Cardiac muscle cell (in vitro differentiated cells and primary cell): ENCODE measurements around the gene DSCAML1. TPM values are rescaled to one million over a fixed set of nuclear protein-coding genes. Genes with fewer than 3 reads are reported as not detected.

Experiments
- DNase-seq, 2 donors: peaks; one replicate each; pipeline versions ENCODE4 v3.0.0 to v3.0.0-alpha.2; 2010 to 2017; ENCODE audit warnings: low read depth in 1 of 2, low spot score in 1 of 2
- H3K27ac ChIP-seq: fragments of 200-600 bp; sonication (generic); 2 replicates; pipeline ENCODE4 v1.5.1; 2016
- H3K27me3 ChIP-seq: fragments of 200-600 bp; sonication (generic); 2 replicates; pipeline ENCODE4 v1.6.0; 2016; ENCODE audit warnings: control low read depth
- H3K36me3 ChIP-seq: fragments of 200-600 bp; sonication (generic); 2 replicates; pipeline ENCODE4 v1.5.1; 2016; ENCODE audit warnings: control low read depth
- H3K4me1 ChIP-seq: fragments of 200-600 bp; sonication (generic); 2 replicates; pipeline ENCODE4 v1.8.1; 2017; ENCODE audit warnings: low read depth, mild to moderate bottlenecking, mixed run types
- H3K4me3 ChIP-seq: fragments of 200-600 bp; sonication (generic); 2 replicates; pipeline ENCODE4 v1.5.1; 2016; ENCODE audit warnings: mild to moderate bottlenecking
- H3K9me3 ChIP-seq: fragments of 200-600 bp; sonication (generic); 2 replicates; pipeline ENCODE4 v1.5.1; 2017; ENCODE audit warnings: low read depth, mild to moderate bottlenecking, control low read depth
- polyA plus RNA-seq: library from polyadenylated mRNA; unstranded; fragments of >200 nt; fragmentation: Nextera tagmentation; extraction: Ambion mirVana; gene quantifications from 2 replicates; pipeline ENCODE4 v1.2.1, GENCODE V29; 2016
- total RNA-seq: library from RNA; depleted of rRNA; stranded (reverse); fragments of >200 nt; gene quantifications from 2 replicates; pipeline ENCODE4 v1.2.3, GENCODE V29; 2016
- TF ChIP-seq, protein P1 (sequence below): IDR thresholded peaks from 2 replicates; pipeline ENCODE4 v1.5.1; 2012; ENCODE audit warnings: low read depth, mild to moderate bottlenecking, low read length

The DSCAML1 gene
- total and polyA plus RNA-seq, 2 experiments from 2014 or later, result 1.8 TPM; not detected in 1

GRCh38 chr11:117613521-117613920, 183.5 kb downstream of the DSCAML1 start:
- H3K4me1 ChIP-seq, result peaks cover 6% of the 10 kb centered on the region

GRCh38 chr11:117612177-117612576, 184.8 kb downstream of the DSCAML1 start:
- H3K9me3 ChIP-seq, result no peaks in the 10 kb centered on the region
- no peaks in the 10 kb centered on the region for H3K36me3 ChIP-seq
- no peak overlapping the region for H3K4me3 ChIP-seq
- TF ChIP-seq, protein P1, sequence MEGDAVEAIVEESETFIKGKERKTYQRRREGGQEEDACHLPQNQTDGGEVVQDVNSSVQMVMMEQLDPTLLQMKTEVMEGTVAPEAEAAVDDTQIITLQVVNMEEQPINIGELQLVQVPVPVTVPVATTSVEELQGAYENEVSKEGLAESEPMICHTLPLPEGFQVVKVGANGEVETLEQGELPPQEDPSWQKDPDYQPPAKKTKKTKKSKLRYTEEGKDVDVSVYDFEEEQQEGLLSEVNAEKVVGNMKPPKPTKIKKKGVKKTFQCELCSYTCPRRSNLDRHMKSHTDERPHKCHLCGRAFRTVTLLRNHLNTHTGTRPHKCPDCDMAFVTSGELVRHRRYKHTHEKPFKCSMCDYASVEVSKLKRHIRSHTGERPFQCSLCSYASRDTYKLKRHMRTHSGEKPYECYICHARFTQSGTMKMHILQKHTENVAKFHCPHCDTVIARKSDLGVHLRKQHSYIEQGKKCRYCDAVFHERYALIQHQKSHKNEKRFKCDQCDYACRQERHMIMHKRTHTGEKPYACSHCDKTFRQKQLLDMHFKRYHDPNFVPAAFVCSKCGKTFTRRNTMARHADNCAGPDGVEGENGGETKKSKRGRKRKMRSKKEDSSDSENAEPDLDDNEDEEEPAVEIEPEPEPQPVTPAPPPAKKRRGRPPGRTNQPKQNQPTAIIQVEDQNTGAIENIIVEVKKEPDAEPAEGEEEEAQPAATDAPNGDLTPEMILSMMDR, result no peak
- peaks cover 6% of the 10 kb centered on the region for H3K4me1 ChIP-seq
- DNase-seq, result no peak
- no peaks in the 10 kb centered on the region for H3K27me3 ChIP-seq
- H3K27ac ChIP-seq, result no peak overlapping the region

More at GRCh38 chr11:117613521-117613920, 183.5 kb downstream of the DSCAML1 start:
- H3K36me3 ChIP-seq, result no peaks in the 10 kb centered on the region
- H3K9me3 ChIP-seq, result no peaks in the 10 kb centered on the region
- no peak overlapping the region for H3K27ac ChIP-seq
- no peak for DNase-seq
- TF ChIP-seq, protein P1, result no peak
- H3K4me3 ChIP-seq, result no peak overlapping the region
- H3K27me3 ChIP-seq, result no peaks in the 10 kb centered on the region

DNA sequence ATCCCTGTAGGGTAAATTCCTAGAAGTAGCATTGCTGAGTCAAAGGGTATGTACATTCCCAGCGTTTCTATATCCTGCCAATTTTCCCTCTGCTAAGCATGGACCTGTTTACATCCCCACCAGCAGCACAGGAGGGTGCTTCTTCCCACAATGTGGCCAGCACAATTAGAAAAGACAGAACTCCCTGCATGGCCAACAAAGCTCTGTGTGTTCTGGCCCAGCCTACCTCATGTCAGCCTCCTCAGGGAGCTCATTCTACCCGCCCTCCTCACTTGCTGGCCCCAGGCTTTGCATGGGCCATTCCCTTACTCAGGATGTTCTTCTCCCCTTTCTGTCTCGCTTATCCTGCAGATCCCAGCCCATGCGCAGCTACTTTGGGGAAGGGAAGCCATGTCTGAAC, 186.1 kb downstream of the DSCAML1 start:
- H3K27me3 ChIP-seq, result no peaks in the 10 kb centered on the region
- TF ChIP-seq, protein P1, result no peak
- no peaks in the 10 kb centered on the region for H3K9me3 ChIP-seq
- H3K4me3 ChIP-seq, result no peak overlapping the region
- no peaks in the 10 kb centered on the region for H3K36me3 ChIP-seq
- no peak overlapping the region for H3K27ac ChIP-seq
- H3K4me1 ChIP-seq, result peaks cover 6% of the 10 kb centered on the region
- no peak for DNase-seq

- no peaks in the 10 kb centered on the region for H3K27me3 ChIP-seq
- H3K27ac ChIP-seq, result no peak overlapping the region
- TF ChIP-seq, protein P1, result no peak
- DNase-seq, result no peak
- no peaks in the 10 kb centered on the region for H3K9me3 ChIP-seq
- H3K4me3 ChIP-seq, result no peak overlapping the region
- peaks cover 6% of the 10 kb centered on the region for H3K4me1 ChIP-seq
- H3K36me3 ChIP-seq, result no peaks in the 10 kb centered on the region
These were observed 187.0 kb downstream of the DSCAML1 start for GRCh38 chr11:117610045-117610444.

DNA sequence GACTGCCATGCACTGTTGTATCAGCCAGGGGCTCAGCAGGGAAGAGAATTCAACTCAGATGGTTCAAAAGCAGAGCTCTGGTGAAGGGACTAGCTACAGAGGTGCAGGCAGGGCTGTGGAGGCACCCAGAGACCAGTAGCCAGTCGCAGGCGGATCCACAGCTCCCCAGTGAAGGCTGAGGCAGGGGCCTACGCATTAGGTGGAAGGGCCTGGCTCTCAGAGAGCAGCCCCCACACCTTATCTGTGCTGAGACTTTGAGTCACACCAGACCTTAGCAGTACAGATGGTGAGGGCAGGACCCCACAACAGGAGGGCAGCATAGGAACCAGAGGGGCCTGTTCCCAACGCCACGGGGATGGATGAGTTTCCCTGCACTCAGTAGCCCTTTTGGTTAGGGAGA, 189.6 kb downstream of the DSCAML1 start:
- H3K36me3 ChIP-seq, result no peaks in the 10 kb centered on the region
- H3K4me1 ChIP-seq, result no peaks in the 10 kb centered on the region
- H3K9me3 ChIP-seq, result no peaks in the 10 kb centered on the region
- TF ChIP-seq, protein P1, result no peak
- DNase-seq, result peak in 1 of 2 donors; percentile 39
- no peak overlapping the region for H3K27ac ChIP-seq
- H3K4me3 ChIP-seq, result no peak overlapping the region
- H3K27me3 ChIP-seq, result no peaks in the 10 kb centered on the region

DNA sequence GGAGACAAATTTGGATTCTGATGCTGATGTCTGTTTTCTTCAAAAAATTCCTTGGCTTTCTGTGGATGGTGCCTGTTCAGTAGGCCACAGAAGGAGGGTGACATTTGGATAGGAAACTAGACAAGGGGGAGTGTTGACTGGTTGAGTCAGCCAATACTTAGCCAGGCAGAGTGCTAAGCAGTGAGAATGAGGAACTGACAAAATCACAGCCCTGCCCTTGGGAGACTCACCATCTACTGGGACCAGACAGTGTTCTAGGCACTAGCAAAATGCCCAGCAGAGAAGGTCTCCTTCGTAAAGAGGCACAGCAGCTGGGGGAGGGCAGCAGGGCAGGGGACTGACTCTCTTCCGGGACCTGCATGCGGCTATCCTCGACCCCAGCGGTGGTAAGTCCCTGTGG, 190.2 kb downstream of the DSCAML1 start:
- DNase-seq, result no peak
- no peaks in the 10 kb centered on the region for H3K4me1 ChIP-seq
- H3K9me3 ChIP-seq, result no peaks in the 10 kb centered on the region
- H3K36me3 ChIP-seq, result no peaks in the 10 kb centered on the region
- no peak overlapping the region for H3K4me3 ChIP-seq
- TF ChIP-seq, protein P1, result no peak
- no peaks in the 10 kb centered on the region for H3K27me3 ChIP-seq
- H3K27ac ChIP-seq, result no peak overlapping the region
